ENCODE measurements around the gene STING1. TPM values are rescaled to one million over a fixed set of nuclear protein-coding genes. Genes with fewer than 3 reads are reported as not detected.

STING1 gene
- total and polyA plus RNA-seq, 2 of the 8 experiments (the other 6 are each of a cell fraction or from before 2014, with no cell fraction given) = 0.26 to 0.47 TPM

DNA sequence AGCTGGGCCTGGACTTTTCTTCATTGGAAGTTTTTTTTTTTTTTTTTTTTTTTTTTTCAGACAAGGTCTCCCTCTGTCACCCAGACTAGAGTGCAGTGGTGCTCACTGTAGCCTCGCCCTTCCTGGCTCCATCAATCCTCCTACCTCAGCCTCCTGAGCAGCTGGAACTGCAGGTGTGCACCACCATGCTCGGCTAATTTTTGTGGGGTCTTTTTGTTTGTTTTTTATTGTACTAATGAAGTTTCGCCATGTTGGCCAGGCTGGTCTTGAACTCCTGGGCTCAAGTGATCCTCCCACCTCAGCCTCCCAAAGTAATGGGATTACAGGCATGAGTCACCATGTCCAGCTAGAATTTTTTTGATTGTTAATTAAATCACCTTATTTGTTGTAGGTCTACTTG, 46.9 kb downstream of the STING1 start (continued):
- no peak for TF ChIP-seq HDAC2 (IDR thresholded peaks at IDR 0.05; ENCODE audit: borderline replicate concordance in 1 of 2, low read depth in 2 of 2, low read length in 2 of 2)
- no peak for TF ChIP-seq KDM1A (IDR thresholded peaks at IDR 0.05; ENCODE audit: borderline replicate concordance, low read length)
- no peak for TF ChIP-seq EZH2 (IDR thresholded peaks at IDR 0.05; ENCODE audit: low read depth, low read length, severe bottlenecking)
- no peak for TF ChIP-seq EP300 (IDR thresholded peaks at IDR 0.05; ENCODE audit: borderline replicate concordance in 1 of 2, low read depth in 2 of 2, low read length in 2 of 2)
